K562 (cell line): Measurements from ENCODE around the gene PSMD4. TPM values are rescaled to one million over a fixed set of nuclear protein-coding genes. Genes with fewer than 3 reads are reported as not detected.

Source experiments
- CBX2 ChIP-seq: fragments of 200-600 bp; sonication (generic); IDR thresholded peaks from one replicate; pipeline ENCODE4 v1.6.1; 2012; ENCODE audit warnings: mild to moderate bottlenecking, low read length, inconsistent platforms; ENCODE audit not compliant: insufficient read depth, poor library complexity, severe bottlenecking
- FOXP4 ChIP-seq: sonication (generic); formaldehyde crosslinking; IDR thresholded peaks from 2 replicates; pipeline ENCODE4 v1.8.0; 2022; ENCODE audit warnings: mild to moderate bottlenecking, missing genetic modification reagents, borderline replicate concordance
- FUS ChIP-seq: fragments of 200-400 bp; formaldehyde crosslinking; optimal IDR thresholded peaks from 2 replicates; pipeline ENCODE3; 2017; ENCODE audit warnings: low read depth, low read length
- HIVEP1 ChIP-seq: fragments of 250-450 bp; sonication (Bioruptor Pico); IDR thresholded peaks from 2 replicates; pipeline ENCODE4 v1.4.0; 2020; ENCODE audit warnings: mild to moderate bottlenecking
- KDM4B ChIP-seq, 2 experiments: fragments of 450-650 bp in 1 of 2; sonication (generic) in 1 of 2; IDR thresholded peaks; 2 replicates each; pipeline ENCODE4 v1.6.1; 2016 to 2017; ENCODE audit warnings: borderline replicate concordance in 2 of 2, antibody characterized with exemption in 1 of 2, low read depth in 1 of 2, mild to moderate bottlenecking in 1 of 2
- MBD2 ChIP-seq: sonication (generic); IDR thresholded peaks from 2 replicates; pipeline ENCODE4 v1.6.1; 2016; ENCODE audit warnings: low read depth, borderline replicate concordance
- TGIF2 ChIP-seq: sonication (generic); formaldehyde crosslinking; IDR thresholded peaks from 2 replicates; pipeline ENCODE4 v1.8.1; 2022; ENCODE audit warnings: mild to moderate bottlenecking, missing genetic modification reagents, moderate library complexity
- YBX1 ChIP-seq: fragments of 450-650 bp; IDR thresholded peaks from 2 replicates; pipeline ENCODE4 v1.7.1; 2016; ENCODE audit warnings: mild to moderate bottlenecking
- ZBTB12 ChIP-seq: fragments of 250-450 bp; sonication (Bioruptor Pico); IDR thresholded peaks from 2 replicates; pipeline ENCODE4 v1.4.0; 2020
- ZNF146 ChIP-seq: IDR thresholded peaks from one replicate; pipeline ENCODE4 v1.6.1; 2018; ENCODE audit warnings: missing compliant biosample characterization; ENCODE audit not compliant: unreplicated experiment
- ZNF217 ChIP-seq: sonication (generic); formaldehyde crosslinking; IDR thresholded peaks from 2 replicates; pipeline ENCODE4 v1.8.0; 2022; ENCODE audit warnings: mild to moderate bottlenecking, missing genetic modification reagents
- ZNF347 ChIP-seq: fragments of 450-650 bp; formaldehyde crosslinking; IDR thresholded peaks from 2 replicates; pipeline ENCODE4 v1.4.0; 2020; ENCODE audit warnings: low read depth, mild to moderate bottlenecking, moderate library complexity
- polyA plus RNA-seq, 8 experiments: library from polyadenylated mRNA; depleted of rRNA in 4 of 8; stranded (reverse) in 5 of 8; unstranded in 3 of 8; fragments of >200 nt; fragmentation: Nextera tagmentation in 2 of 8; fragmentation: Illumina TruSeq in 1 of 8; extraction: Ambion mirVana in 2 of 8; extraction: Trizol in 1 of 8; gene quantifications; 2 replicates each; pipeline versions ENCODE4 v1.2.1 to v1.2.3, GENCODE V29; 2011 to 2014; ENCODE audit warnings: inconsistent platforms in 1 of 8, missing spikeins in 1 of 8
- total RNA-seq, 7 experiments: library from RNA; depleted of rRNA in 6 of 7; stranded (reverse); fragments of >200 nt in 6 of 7; fragmentation: Illumina TruSeq in 2 of 7; extraction: Trizol in 2 of 7; gene quantifications; 2 replicates each; pipeline versions ENCODE4 v1.2.1 to v1.2.3, GENCODE V29; 2011 to 2021; ENCODE audit warnings: low replicate concordance in 1 of 7
- TF ChIP-seq, protein P1 (sequence below), 2 experiments: fragments of 450-650 bp in 1 of 2; IDR thresholded peaks; 2 replicates each; pipeline ENCODE4 v1.6.1; 2011 to 2017; ENCODE audit warnings: low read depth in 2 of 2, antibody characterized with exemption in 1 of 2, borderline replicate concordance in 1 of 2, low read length in 1 of 2, mild to moderate bottlenecking in 1 of 2, mixed read lengths in 1 of 2; ENCODE audit not compliant: control insufficient read depth in 1 of 2
- TF ChIP-seq, protein P2 (sequence below): fragments of 450-650 bp; IDR thresholded peaks from one replicate; pipeline ENCODE4 v1.6.1; 2018; ENCODE audit warnings: mild to moderate bottlenecking, moderate library complexity; ENCODE audit not compliant: partially characterized antibody
- TF ChIP-seq, protein P3 (sequence below): fragments of 450-650 bp; IDR thresholded peaks from 2 replicates; pipeline ENCODE4 v1.6.1; 2016

PSMD4 gene
- total and polyA plus RNA-seq, 9 of the 15 experiments (the other 6 are each of a cell fraction or from before 2014, with no cell fraction given), result 194 to 353 (median 295) TPM

GRCh38 chr1:151281225-151281968 is 26.9 kb downstream of the PSMD4 start (continued):
- TF ChIP-seq, protein P1, sequence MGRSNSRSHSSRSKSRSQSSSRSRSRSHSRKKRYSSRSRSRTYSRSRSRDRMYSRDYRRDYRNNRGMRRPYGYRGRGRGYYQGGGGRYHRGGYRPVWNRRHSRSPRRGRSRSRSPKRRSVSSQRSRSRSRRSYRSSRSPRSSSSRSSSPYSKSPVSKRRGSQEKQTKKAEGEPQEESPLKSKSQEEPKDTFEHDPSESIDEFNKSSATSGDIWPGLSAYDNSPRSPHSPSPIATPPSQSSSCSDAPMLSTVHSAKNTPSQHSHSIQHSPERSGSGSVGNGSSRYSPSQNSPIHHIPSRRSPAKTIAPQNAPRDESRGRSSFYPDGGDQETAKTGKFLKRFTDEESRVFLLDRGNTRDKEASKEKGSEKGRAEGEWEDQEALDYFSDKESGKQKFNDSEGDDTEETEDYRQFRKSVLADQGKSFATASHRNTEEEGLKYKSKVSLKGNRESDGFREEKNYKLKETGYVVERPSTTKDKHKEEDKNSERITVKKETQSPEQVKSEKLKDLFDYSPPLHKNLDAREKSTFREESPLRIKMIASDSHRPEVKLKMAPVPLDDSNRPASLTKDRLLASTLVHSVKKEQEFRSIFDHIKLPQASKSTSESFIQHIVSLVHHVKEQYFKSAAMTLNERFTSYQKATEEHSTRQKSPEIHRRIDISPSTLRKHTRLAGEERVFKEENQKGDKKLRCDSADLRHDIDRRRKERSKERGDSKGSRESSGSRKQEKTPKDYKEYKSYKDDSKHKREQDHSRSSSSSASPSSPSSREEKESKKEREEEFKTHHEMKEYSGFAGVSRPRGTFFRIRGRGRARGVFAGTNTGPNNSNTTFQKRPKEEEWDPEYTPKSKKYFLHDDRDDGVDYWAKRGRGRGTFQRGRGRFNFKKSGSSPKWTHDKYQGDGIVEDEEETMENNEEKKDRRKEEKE (IDR thresholded peaks at IDR 0.05; ENCODE audit: borderline replicate concordance in 1 of 2, control insufficient read depth in 1 of 2, low read depth in 2 of 2, low read length in 1 of 2), result no peak
- TF ChIP-seq HIVEP1 (CRISPR knock-in tag), result no peak
- no peak for TF ChIP-seq ZNF217 (CRISPR knock-in tag)
- no peak for TF ChIP-seq TGIF2 (CRISPR knock-in tag)
- no peak for TF ChIP-seq MBD2
- no peak for TF ChIP-seq FUS
- no peak for TF ChIP-seq YBX1
- no peak for TF ChIP-seq CBX2
- TF ChIP-seq, protein P2, sequence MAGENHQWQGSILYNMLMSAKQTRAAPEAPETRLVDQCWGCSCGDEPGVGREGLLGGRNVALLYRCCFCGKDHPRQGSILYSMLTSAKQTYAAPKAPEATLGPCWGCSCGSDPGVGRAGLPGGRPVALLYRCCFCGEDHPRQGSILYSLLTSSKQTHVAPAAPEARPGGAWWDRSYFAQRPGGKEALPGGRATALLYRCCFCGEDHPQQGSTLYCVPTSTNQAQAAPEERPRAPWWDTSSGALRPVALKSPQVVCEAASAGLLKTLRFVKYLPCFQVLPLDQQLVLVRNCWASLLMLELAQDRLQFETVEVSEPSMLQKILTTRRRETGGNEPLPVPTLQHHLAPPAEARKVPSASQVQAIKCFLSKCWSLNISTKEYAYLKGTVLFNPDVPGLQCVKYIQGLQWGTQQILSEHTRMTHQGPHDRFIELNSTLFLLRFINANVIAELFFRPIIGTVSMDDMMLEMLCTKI, result no peak
- no peak for TF ChIP-seq ZNF347 (CRISPR knock-in tag)
- TF ChIP-seq ZNF146 (CRISPR knock-in tag), result no peak
- TF ChIP-seq, protein P3, sequence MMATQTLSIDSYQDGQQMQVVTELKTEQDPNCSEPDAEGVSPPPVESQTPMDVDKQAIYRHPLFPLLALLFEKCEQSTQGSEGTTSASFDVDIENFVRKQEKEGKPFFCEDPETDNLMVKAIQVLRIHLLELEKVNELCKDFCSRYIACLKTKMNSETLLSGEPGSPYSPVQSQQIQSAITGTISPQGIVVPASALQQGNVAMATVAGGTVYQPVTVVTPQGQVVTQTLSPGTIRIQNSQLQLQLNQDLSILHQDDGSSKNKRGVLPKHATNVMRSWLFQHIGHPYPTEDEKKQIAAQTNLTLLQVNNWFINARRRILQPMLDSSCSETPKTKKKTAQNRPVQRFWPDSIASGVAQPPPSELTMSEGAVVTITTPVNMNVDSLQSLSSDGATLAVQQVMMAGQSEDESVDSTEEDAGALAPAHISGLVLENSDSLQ, result no peak
- TF ChIP-seq KDM4B (IDR thresholded peaks at IDR 0.05; ENCODE audit: borderline replicate concordance in 2 of 2, low read depth in 1 of 2), result peak in 1 of 2 experiments; percentile 54; a peak in 1 of 4 replicates
- TF ChIP-seq FOXP4 (CRISPR knock-in tag), result peak; percentile 69; the same call in 1 of the 2 replicates
- peak; percentile 67; the same call in 1 of the 2 replicates for TF ChIP-seq ZBTB12 (CRISPR knock-in tag)
